Panc1 (cell line): Measurements from ENCODE around the gene TSC22D4. TPM values are rescaled to one million over a fixed set of nuclear protein-coding genes. Genes with fewer than 3 reads are reported as not detected.
"Not testable (repeated sequence)": the region's sequence is repeated elsewhere in the genome, so short reads cannot be mapped to it uniquely, and the experiment has no call there.

ENCODE experiments used
- ATAC-seq: fragments of 200-7000 bp; cut with Tn5 transposase; 2 replicates; pipeline ENCODE4 v1.9.1; 2020; ENCODE audit warnings: mild to moderate bottlenecking, moderate library complexity
- BruUV-seq: library from RNA; stranded (reverse); fragments of 400-500 nt; replicated peaks from 2 replicates; lab custom pipeline; 2021; lab: Mats Ljungman, UMichigan
- CTCF ChIA-PET: fragments of 300-600 bp; sonication (Branson Sonifier 250); formaldehyde crosslinking; loops from one replicate; lab custom pipeline; 2022; ENCODE audit warnings: antibody characterized with exemption; lab: Charles Lee
- POLR2A ChIA-PET: fragments of 300-600 bp; sonication (Branson Sonifier 250); formaldehyde crosslinking; loops from one replicate; lab custom pipeline; 2022; ENCODE audit warnings: antibody characterized with exemption; lab: Charles Lee
- DNase-seq: peaks from one replicate; pipeline ENCODE4 v3.0.0-alpha.2; 2010; ENCODE audit warnings: low read depth, low spot score
- H3K27ac ChIP-seq: 2 replicates; pipeline ENCODE4 v1.5.1; 2011; ENCODE audit warnings: mild to moderate bottlenecking, low read length, inconsistent platforms
- H3K27me3 ChIP-seq: fragments of 200-500 bp; sonication (Bioruptor generic); 2 replicates; pipeline ENCODE4 v1.6.0; 2014; ENCODE audit warnings: low read length, inconsistent platforms; ENCODE audit not compliant: control insufficient read depth, insufficient read depth
- H3K36me3 ChIP-seq: fragments of 200-500 bp; sonication (Bioruptor generic); 2 replicates; pipeline ENCODE4 v1.5.1; 2014; ENCODE audit warnings: inconsistent platforms, mild to moderate bottlenecking, low read length, moderate library complexity; ENCODE audit not compliant: control insufficient read depth, insufficient read depth
- H3K4me1 ChIP-seq: 2 replicates; pipeline ENCODE4 v1.5.1; 2011; ENCODE audit warnings: inconsistent platforms, mild to moderate bottlenecking, low read length, moderate library complexity; ENCODE audit not compliant: control insufficient read depth, insufficient read depth
- H3K4me3 ChIP-seq, 2 experiments: 2 replicates each; pipeline ENCODE4 v1.5.1; 2011 to 2012; ENCODE audit warnings: low read depth in 2 of 2, low read length in 2 of 2, mild to moderate bottlenecking in 2 of 2, inconsistent platforms in 1 of 2, moderate library complexity in 1 of 2
- H3K9me3 ChIP-seq: fragments of 200-500 bp; sonication (Bioruptor generic); 2 replicates; pipeline ENCODE4 v1.5.1; 2014; ENCODE audit warnings: low read depth, mild to moderate bottlenecking, inconsistent platforms, low read length, moderate library complexity; ENCODE audit not compliant: control insufficient read depth, insufficient read depth
- POLR2AphosphoS5 ChIP-seq: IDR thresholded peaks from 2 replicates; pipeline ENCODE4 v1.6.1; 2012; ENCODE audit warnings: mild to moderate bottlenecking, low read depth, low read length, moderate library complexity
- SIN3A ChIP-seq: IDR thresholded peaks from 2 replicates; pipeline ENCODE4 v1.6.1; 2012; ENCODE audit warnings: low read depth, mild to moderate bottlenecking, low read length, moderate library complexity, borderline replicate concordance; ENCODE audit not compliant: insufficient read depth
- TCF7L2 ChIP-seq: IDR thresholded peaks from 2 replicates; pipeline ENCODE4 v1.6.1; 2011; ENCODE audit warnings: mild to moderate bottlenecking, low read depth, low read length, inconsistent platforms
- in situ Hi-C: cut with HindIII; loops from 2 replicates; pipeline ENCODE4 v1.10.0; 2016; ENCODE audit warnings: low sequenced_read_pairs, low pct_unique_long_range_greater_than_20kb
- intact Hi-C: fragments of 100-400 bp; cut with micrococcal nuclease; formaldehyde crosslinking; loops from one replicate; pipeline ENCODE4 v1.10.0; 2022; ENCODE audit not compliant: unreplicated experiment
- total RNA-seq: library from RNA; stranded (reverse); gene quantifications from one replicate; pipeline ENCODE4 v1.2.1, GENCODE V29; 2021; ENCODE audit not compliant: unreplicated experiment
- TF ChIP-seq, protein P1 (sequence below): fragments of 450-650 bp; IDR thresholded peaks from 2 replicates; pipeline ENCODE4 v1.5.1; 2017; ENCODE audit warnings: mild to moderate bottlenecking
- TF ChIP-seq, protein P2 (sequence below), 2 experiments: IDR thresholded peaks; 2 replicates each; pipeline ENCODE4 v1.6.1; 2011 to 2012; ENCODE audit warnings: low read depth in 2 of 2, control low read depth in 1 of 2, low read length in 1 of 2, mild to moderate bottlenecking in 1 of 2, moderate library complexity in 1 of 2; ENCODE audit not compliant: insufficient read depth in 1 of 2

Gene TSC22D4
- total RNA-seq, 1 experiment from 2014 or later: 82.6 TPM

DNA sequence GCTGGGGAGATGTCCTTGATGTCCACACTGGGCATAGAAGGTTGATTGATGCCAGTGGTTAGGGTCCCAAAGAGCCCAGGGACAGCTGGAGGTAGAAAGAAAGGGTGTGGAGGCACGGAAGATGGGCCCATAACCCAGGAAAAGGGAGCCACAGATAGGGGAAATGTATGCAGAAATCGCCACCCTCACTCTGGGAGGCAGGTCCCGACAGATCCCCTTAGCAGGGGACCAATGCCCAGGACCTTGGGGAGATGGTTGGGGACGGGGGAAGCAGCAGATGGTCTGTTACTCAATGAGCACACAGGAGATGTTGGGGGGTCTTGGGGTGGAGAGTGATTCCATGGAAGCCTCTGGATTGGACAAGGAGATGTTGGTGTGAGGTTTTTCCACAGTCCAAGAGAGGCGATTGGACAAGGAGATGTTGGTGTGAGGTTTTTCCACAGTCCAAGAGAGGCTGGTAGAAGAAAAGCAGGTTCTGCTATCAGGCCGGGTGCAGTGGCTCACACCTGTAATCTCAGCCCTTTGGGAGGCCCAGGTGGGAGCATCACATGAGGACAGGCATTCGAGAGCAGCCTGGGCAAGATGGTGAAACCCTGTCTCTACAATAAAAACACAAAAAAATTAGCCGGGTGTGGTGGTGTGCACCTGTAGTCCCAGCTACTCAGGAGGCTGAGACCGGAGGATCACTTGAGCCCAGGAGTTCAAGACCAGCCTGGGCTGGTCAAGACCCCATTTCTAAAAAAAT is 35.7 kb downstream of the TSC22D4 start:
- TF ChIP-seq, protein P1, sequence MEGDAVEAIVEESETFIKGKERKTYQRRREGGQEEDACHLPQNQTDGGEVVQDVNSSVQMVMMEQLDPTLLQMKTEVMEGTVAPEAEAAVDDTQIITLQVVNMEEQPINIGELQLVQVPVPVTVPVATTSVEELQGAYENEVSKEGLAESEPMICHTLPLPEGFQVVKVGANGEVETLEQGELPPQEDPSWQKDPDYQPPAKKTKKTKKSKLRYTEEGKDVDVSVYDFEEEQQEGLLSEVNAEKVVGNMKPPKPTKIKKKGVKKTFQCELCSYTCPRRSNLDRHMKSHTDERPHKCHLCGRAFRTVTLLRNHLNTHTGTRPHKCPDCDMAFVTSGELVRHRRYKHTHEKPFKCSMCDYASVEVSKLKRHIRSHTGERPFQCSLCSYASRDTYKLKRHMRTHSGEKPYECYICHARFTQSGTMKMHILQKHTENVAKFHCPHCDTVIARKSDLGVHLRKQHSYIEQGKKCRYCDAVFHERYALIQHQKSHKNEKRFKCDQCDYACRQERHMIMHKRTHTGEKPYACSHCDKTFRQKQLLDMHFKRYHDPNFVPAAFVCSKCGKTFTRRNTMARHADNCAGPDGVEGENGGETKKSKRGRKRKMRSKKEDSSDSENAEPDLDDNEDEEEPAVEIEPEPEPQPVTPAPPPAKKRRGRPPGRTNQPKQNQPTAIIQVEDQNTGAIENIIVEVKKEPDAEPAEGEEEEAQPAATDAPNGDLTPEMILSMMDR: no peak
- no peak for TF ChIP-seq POLR2AphosphoS5
- TF ChIP-seq TCF7L2: no peak
- TF ChIP-seq SIN3A: no peak
- TF ChIP-seq, protein P2, sequence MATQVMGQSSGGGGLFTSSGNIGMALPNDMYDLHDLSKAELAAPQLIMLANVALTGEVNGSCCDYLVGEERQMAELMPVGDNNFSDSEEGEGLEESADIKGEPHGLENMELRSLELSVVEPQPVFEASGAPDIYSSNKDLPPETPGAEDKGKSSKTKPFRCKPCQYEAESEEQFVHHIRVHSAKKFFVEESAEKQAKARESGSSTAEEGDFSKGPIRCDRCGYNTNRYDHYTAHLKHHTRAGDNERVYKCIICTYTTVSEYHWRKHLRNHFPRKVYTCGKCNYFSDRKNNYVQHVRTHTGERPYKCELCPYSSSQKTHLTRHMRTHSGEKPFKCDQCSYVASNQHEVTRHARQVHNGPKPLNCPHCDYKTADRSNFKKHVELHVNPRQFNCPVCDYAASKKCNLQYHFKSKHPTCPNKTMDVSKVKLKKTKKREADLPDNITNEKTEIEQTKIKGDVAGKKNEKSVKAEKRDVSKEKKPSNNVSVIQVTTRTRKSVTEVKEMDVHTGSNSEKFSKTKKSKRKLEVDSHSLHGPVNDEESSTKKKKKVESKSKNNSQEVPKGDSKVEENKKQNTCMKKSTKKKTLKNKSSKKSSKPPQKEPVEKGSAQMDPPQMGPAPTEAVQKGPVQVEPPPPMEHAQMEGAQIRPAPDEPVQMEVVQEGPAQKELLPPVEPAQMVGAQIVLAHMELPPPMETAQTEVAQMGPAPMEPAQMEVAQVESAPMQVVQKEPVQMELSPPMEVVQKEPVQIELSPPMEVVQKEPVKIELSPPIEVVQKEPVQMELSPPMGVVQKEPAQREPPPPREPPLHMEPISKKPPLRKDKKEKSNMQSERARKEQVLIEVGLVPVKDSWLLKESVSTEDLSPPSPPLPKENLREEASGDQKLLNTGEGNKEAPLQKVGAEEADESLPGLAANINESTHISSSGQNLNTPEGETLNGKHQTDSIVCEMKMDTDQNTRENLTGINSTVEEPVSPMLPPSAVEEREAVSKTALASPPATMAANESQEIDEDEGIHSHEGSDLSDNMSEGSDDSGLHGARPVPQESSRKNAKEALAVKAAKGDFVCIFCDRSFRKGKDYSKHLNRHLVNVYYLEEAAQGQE (IDR thresholded peaks at IDR 0.05; ENCODE audit: insufficient read depth in 1 of 2, low read depth in 2 of 2, low read length in 1 of 2): no peak
- DNase-seq (no peak), ATAC-seq (no peak)
- Histone ChIP-seq H3K27me3 (no peaks in the 10 kb centered on the region), H3K36me3 (no peaks in the 10 kb centered on the region), H3K27ac (no peak overlapping the region), H3K4me3 (no peak overlapping the region), H3K9me3 (no peaks in the 10 kb centered on the region), H3K4me1 (no peaks in the 10 kb centered on the region)
- intact Hi-C loops (no loop called here), in situ Hi-C loops (no loop called here)
- BruUV-seq: no TSS peak
- POLR2A ChIA-PET: no interaction called here
- CTCF ChIA-PET: interaction anchor here (0.6 kb wide), 2 partner anchors 14 to 127 kb away, joined by 4 to 6 read pairs; no protein-coding TSS in a partner anchor

DNA sequence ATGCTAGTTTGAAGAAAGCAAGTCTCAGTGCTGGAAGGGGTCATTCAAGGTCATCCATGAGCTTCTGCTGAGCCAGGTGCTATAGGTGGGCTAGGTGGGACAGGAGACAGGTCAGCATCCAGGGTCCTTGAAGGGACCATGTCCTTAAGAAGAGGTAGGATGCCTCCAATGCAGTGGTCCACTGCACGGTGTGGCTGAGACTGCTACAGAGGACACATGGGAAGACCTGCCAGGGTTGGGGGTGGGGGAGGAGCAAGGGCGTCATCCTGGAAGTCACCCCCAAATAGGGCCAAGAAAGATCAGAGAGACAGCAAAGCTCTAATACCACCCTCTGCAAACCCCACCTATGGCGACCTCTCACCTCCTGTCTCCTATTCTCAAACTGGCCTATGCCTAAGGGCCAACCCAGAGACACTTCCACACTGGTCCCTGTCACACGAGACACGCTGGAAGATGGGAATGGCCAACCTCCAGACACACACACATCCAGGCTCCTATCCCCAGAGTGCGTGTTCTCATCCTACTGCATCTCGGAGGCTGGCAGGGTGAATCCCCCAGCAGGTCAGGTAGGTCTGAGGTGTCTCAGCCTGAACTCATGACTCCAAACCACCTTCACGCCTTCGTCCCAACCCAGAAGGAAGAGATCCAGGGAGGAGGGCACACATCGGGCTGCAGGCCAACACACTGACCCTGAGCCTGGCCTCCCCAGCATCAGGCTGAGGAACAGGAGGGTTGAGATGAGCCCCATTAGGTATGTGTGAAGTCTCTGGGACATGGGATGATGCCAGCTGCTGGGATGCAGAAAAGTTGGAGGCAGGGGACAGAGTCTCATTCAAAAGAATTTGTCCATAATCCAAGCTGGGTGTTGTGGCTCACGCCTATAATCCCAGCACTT is 37.1 kb downstream of the TSC22D4 start:
- no TSS peak for BruUV-seq
- in situ Hi-C loops: no loop called here
- CTCF ChIA-PET: no interaction called here
- Histone ChIP-seq H3K9me3 (no peaks in the 10 kb centered on the region), H3K36me3 (no peaks in the 10 kb centered on the region), H3K27ac (no peak overlapping the region), H3K4me1 (peaks cover 3% of the 10 kb centered on the region; the same call in 1 of the 2 replicates), H3K4me3 (no peak overlapping the region), H3K27me3 (no peaks in the 10 kb centered on the region)
- TF ChIP-seq, protein P2 (IDR thresholded peaks at IDR 0.05; ENCODE audit: insufficient read depth in 1 of 2, low read depth in 2 of 2, low read length in 1 of 2): no peak
- TF ChIP-seq SIN3A: no peak
- no peak for TF ChIP-seq POLR2AphosphoS5
- TF ChIP-seq, protein P1: no peak
- intact Hi-C loops: no loop called here
- ATAC-seq: no peak
- no peak for DNase-seq
- POLR2A ChIA-PET: interaction anchor here (0.7 kb wide), 1 partner anchor 685 kb away, joined by 6 read pairs; the partner anchor contains the start of gene SERPINE1

DNA sequence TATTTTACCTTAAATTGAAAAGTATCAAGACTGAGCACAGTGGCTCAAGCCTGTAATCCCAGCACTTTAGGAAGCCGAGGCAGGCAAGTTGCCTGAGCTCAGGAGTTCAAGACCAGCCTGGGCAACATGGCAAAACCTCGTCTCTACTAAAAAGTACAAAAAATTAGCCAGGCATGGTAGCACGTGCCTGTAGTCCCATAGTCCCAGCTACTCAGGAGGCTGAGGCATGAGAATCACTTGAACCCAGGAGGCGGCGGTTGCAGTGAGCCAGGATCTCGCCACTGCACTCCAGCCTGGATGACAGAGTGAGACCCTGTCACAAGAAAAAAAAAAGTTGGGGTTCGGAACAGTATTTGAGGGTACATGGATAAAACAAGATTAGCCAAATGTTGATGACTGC is 39.8 kb downstream of the TSC22D4 start:
- H3K4me1 ChIP-seq, ATAC-seq, H3K4me3 ChIP-seq, H3K36me3 ChIP-seq, DNase-seq, intact Hi-C loops, H3K27ac ChIP-seq, POLR2A ChIA-PET, H3K9me3 ChIP-seq, in situ Hi-C loops, BruUV-seq, H3K27me3 ChIP-seq, CTCF ChIA-PET: not testable (repeated sequence)
